GM23338 (cell line): ENCODE results near the gene MSRB1. TPM values are rescaled to one million over a fixed set of nuclear protein-coding genes. Genes with fewer than 3 reads are reported as not detected.

Source experiments
- ATAC-seq: fragments of 200-7000 bp; cut with Tn5 transposase; 3 replicates; pipeline ENCODE4 v1.9.1; 2020
- DNase-seq: peaks from one replicate; pipeline ENCODE4 v3.0.0-alpha.2; 2015; ENCODE audit warnings: low spot score
- H2AFZ ChIP-seq: fragments of 200-600 bp; sonication (generic); 2 replicates; pipeline ENCODE4 v1.8.0; 2016; ENCODE audit warnings: antibody characterized with exemption, mild to moderate bottlenecking, moderate library complexity
- H3F3A ChIP-seq: fragments of 200-600 bp; sonication (generic); replicated peaks from 2 replicates; pipeline ENCODE4 v1.8.0; 2017; ENCODE audit warnings: antibody characterized with exemption, mixed run types, low read depth
- H3K27ac ChIP-seq: fragments of 200-600 bp; sonication (generic); 2 replicates; pipeline ENCODE4 v1.6.1; 2016; ENCODE audit warnings: low read depth
- H3K27me3 ChIP-seq: fragments of 200-600 bp; sonication (generic); 2 replicates; pipeline ENCODE4 v1.8.0; 2016; ENCODE audit warnings: mild to moderate bottlenecking, mixed run types, moderate library complexity; ENCODE audit not compliant: insufficient read depth
- H3K36me3 ChIP-seq: fragments of 200-600 bp; sonication (generic); 2 replicates; pipeline ENCODE4 v1.8.0; 2016; ENCODE audit warnings: mild to moderate bottlenecking; ENCODE audit not compliant: insufficient read depth
- H3K4me1 ChIP-seq: fragments of 200-600 bp; sonication (generic); 2 replicates; pipeline ENCODE4 v1.8.0; 2016; ENCODE audit warnings: mild to moderate bottlenecking, moderate library complexity; ENCODE audit not compliant: insufficient read depth
- H3K4me2 ChIP-seq: fragments of 200-600 bp; sonication (generic); 2 replicates; pipeline ENCODE4 v1.7.1; 2017; ENCODE audit warnings: mixed run types
- H3K4me3 ChIP-seq: fragments of 200-600 bp; sonication (generic); 2 replicates; pipeline ENCODE4 v1.6.1; 2016; ENCODE audit warnings: mixed run types
- H3K79me2 ChIP-seq: fragments of 200-600 bp; sonication (generic); replicated peaks from 2 replicates; pipeline ENCODE4 v1.8.0; 2017; ENCODE audit warnings: mild to moderate bottlenecking; ENCODE audit not compliant: insufficient read depth
- H3K9me2 ChIP-seq: fragments of 200-600 bp; sonication (generic); 2 replicates; pipeline ENCODE4 v1.8.0; 2017; ENCODE audit not compliant: insufficient read depth
- H4K20me1 ChIP-seq: fragments of 200-600 bp; sonication (generic); replicated peaks from 2 replicates; pipeline ENCODE4 v1.8.0; 2017; ENCODE audit warnings: mild to moderate bottlenecking; ENCODE audit not compliant: insufficient read depth
- H3K27ac Mint-ChIP-seq: 2 replicates; pipeline ENCODE4 v1.8.0; 2020; ENCODE audit warnings: inconsistent platforms, mild to moderate bottlenecking, moderate library complexity, mixed read lengths
- H3K27me3 Mint-ChIP-seq: 3 replicates; pipeline ENCODE4 v1.8.0; 2022; ENCODE audit warnings: low read depth, mild to moderate bottlenecking, moderate library complexity, mixed read lengths, inconsistent platforms; ENCODE audit not compliant: insufficient read depth, poor library complexity
- H3K36me3 Mint-ChIP-seq: 3 replicates; pipeline ENCODE4 v1.8.0; 2021; ENCODE audit warnings: low read depth, mild to moderate bottlenecking, inconsistent platforms, moderate library complexity, mixed read lengths
- H3K4me1 Mint-ChIP-seq: 3 replicates; pipeline ENCODE4 v1.8.0; 2020; ENCODE audit warnings: mild to moderate bottlenecking, inconsistent platforms, mixed read lengths
- H3K4me3 Mint-ChIP-seq: 3 replicates; pipeline ENCODE4 v1.8.0; 2021; ENCODE audit warnings: moderate library complexity, mild to moderate bottlenecking, inconsistent platforms, mixed read lengths
- H3K9me3 Mint-ChIP-seq: 3 replicates; pipeline ENCODE4 v1.8.0; 2020; ENCODE audit warnings: moderate library complexity, mild to moderate bottlenecking, inconsistent platforms, mixed read lengths
- CREB1 ChIP-seq: fragments of 250-450 bp; sonication (Bioruptor Pico); IDR thresholded peaks from 2 replicates; pipeline ENCODE4 v1.5.0; 2020; ENCODE audit warnings: low read depth, mild to moderate bottlenecking, moderate library complexity
- CTCF ChIP-seq, 2 experiments: fragments of 200-600 bp in 1 of 2; sonication (generic) in 1 of 2; conservative IDR thresholded peaks; 2 replicates each; pipeline versions ENCODE4 v1.5.1 to v1.6.1; 2016 to 2017; ENCODE audit warnings: antibody characterized with exemption in 2 of 2, low read depth in 2 of 2, mild to moderate bottlenecking in 2 of 2, moderate library complexity in 1 of 2
- EZH2 ChIP-seq: fragments of 200-600 bp; sonication (generic); IDR thresholded peaks from one replicate; pipeline ENCODE4 v1.8.0; 2017; ENCODE audit warnings: antibody characterized with exemption, mild to moderate bottlenecking, low read depth; ENCODE audit not compliant: unreplicated experiment
- EZH2phosphoT487 ChIP-seq: fragments of 200-600 bp; sonication (generic); IDR thresholded peaks from one replicate; pipeline ENCODE4 v1.8.1; 2018; ENCODE audit warnings: antibody characterized with exemption; ENCODE audit not compliant: unreplicated experiment
- JUNB ChIP-seq: IDR thresholded peaks from one replicate; pipeline ENCODE4 v1.6.1; 2016; ENCODE audit warnings: antibody characterized with exemption; ENCODE audit not compliant: unreplicated experiment
- NANOG ChIP-seq: IDR thresholded peaks from 2 replicates; pipeline ENCODE4 v1.6.1; 2016; ENCODE audit warnings: antibody characterized with exemption, borderline replicate concordance
- POLR2AphosphoS5 ChIP-seq: IDR thresholded peaks from 2 replicates; pipeline ENCODE4 v1.6.1; 2016; ENCODE audit warnings: antibody characterized with exemption, low read depth
- STAT1 ChIP-seq: IDR thresholded peaks from one replicate; pipeline ENCODE4 v1.6.1; 2016; ENCODE audit warnings: antibody characterized with exemption; ENCODE audit not compliant: unreplicated experiment
- ZNF114 ChIP-seq: fragments of 250-450 bp; sonication (Bioruptor Pico); IDR thresholded peaks from 2 replicates; pipeline ENCODE4 v1.5.0; 2020; ENCODE audit warnings: mild to moderate bottlenecking, moderate library complexity
- ZNF331 ChIP-seq: fragments of 250-450 bp; sonication (Bioruptor Pico); IDR thresholded peaks from 2 replicates; pipeline ENCODE4 v1.5.0; 2020; ENCODE audit warnings: low read depth, mild to moderate bottlenecking, moderate library complexity
- polyA plus RNA-seq: library from polyadenylated mRNA; unstranded; fragments of >200 nt; fragmentation: Nextera tagmentation; extraction: Ambion mirVana; gene quantifications from 2 replicates; pipeline ENCODE4 v1.2.1, GENCODE V29; 2016
- total RNA-seq: library from RNA; depleted of rRNA; stranded (reverse); fragments of >200 nt; shearing (Covaris generic); gene quantifications from 2 replicates; pipeline ENCODE4 v1.2.3, GENCODE V29; 2014
- TF ChIP-seq, protein P1 (sequence below): IDR thresholded peaks from 2 replicates; pipeline ENCODE4 v1.6.1; 2016; ENCODE audit warnings: antibody characterized with exemption
- TF ChIP-seq, protein P2 (sequence below): IDR thresholded peaks from one replicate; pipeline ENCODE4 v1.6.1; 2018; ENCODE audit warnings: antibody characterized with exemption; ENCODE audit not compliant: unreplicated experiment

MSRB1 gene
- total and polyA plus RNA-seq, 2 experiments from 2014 or later = 30.4 to 31.3 TPM

DNA sequence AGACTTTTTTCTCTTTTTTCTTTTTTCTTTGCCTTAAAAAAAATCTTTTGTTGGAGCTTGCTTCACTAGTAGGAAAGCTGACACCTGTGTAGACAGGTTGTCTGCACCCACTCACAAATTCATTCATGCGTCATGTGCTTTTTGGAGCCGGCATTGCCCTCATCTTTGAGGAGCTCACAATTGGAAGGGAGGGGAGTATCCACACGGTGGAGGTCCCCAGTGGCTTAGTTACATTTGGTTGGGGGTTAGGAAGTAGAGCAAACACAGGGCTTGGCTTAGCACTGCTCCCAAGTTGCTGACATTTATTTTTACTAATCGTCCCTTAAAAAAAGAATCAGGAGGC lies 52.3 kb downstream of the MSRB1 start (continued):
- no peak for TF ChIP-seq JUNB
- no peak for TF ChIP-seq CTCF (conservative IDR thresholded peaks at IDR 0.05; ENCODE audit: low read depth in 2 of 2)
- no peak for TF ChIP-seq EZH2phosphoT487
- TF ChIP-seq, protein P1, sequence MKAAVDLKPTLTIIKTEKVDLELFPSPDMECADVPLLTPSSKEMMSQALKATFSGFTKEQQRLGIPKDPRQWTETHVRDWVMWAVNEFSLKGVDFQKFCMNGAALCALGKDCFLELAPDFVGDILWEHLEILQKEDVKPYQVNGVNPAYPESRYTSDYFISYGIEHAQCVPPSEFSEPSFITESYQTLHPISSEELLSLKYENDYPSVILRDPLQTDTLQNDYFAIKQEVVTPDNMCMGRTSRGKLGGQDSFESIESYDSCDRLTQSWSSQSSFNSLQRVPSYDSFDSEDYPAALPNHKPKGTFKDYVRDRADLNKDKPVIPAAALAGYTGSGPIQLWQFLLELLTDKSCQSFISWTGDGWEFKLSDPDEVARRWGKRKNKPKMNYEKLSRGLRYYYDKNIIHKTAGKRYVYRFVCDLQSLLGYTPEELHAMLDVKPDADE = no peak
- no peak for TF ChIP-seq NANOG
- TF ChIP-seq POLR2AphosphoS5 = no peak
- TF ChIP-seq ZNF114 (CRISPR knock-in tag) = no peak
- TF ChIP-seq ZNF331 (CRISPR knock-in tag) = no peak
- TF ChIP-seq CREB1 (CRISPR knock-in tag) = no peak

- no peaks in the 10 kb centered on the region for H3K27me3 ChIP-seq
- H4K20me1 ChIP-seq = no peaks in the 10 kb centered on the region
- ATAC-seq (no peak), DNase-seq (no peak)
- H3K79me2 ChIP-seq = no peaks in the 10 kb centered on the region
- Mint-ChIP-seq H3K36me3 (no peaks in the 10 kb centered on the region), H3K9me3 (no peaks in the 10 kb centered on the region), H3K27ac (no peak overlapping the region), H3K4me3 (no peak overlapping the region), H3K27me3 (peaks cover 4% of the 10 kb centered on the region), H3K4me1 (peaks cover 4% of the 10 kb centered on the region; the same call in 2 of the 3 replicates)
- no peak overlapping the region for H3K4me2 ChIP-seq
- H3F3A ChIP-seq = no peaks in the 10 kb centered on the region
- H3K9me2 ChIP-seq = no peaks in the 10 kb centered on the region
- H2AFZ ChIP-seq = no peak overlapping the region; the same call in 1 of the 2 replicates
- H3K36me3 ChIP-seq = no peaks in the 10 kb centered on the region
- H3K4me3 ChIP-seq = no peak overlapping the region
- peaks cover 4% of the 10 kb centered on the region; the same call in 1 of the 2 replicates for H3K4me1 ChIP-seq
- no peak overlapping the region for H3K27ac ChIP-seq
- TF ChIP-seq STAT1 = no peak
- TF ChIP-seq ZNF114 (CRISPR knock-in tag) = no peak
- no peak for TF ChIP-seq EZH2phosphoT487
- no peak for TF ChIP-seq CTCF (conservative IDR thresholded peaks at IDR 0.05; ENCODE audit: low read depth in 2 of 2)
- TF ChIP-seq, protein P1 = no peak
- TF ChIP-seq ZNF331 (CRISPR knock-in tag) = no peak
- TF ChIP-seq POLR2AphosphoS5 = no peak
- TF ChIP-seq, protein P2, sequence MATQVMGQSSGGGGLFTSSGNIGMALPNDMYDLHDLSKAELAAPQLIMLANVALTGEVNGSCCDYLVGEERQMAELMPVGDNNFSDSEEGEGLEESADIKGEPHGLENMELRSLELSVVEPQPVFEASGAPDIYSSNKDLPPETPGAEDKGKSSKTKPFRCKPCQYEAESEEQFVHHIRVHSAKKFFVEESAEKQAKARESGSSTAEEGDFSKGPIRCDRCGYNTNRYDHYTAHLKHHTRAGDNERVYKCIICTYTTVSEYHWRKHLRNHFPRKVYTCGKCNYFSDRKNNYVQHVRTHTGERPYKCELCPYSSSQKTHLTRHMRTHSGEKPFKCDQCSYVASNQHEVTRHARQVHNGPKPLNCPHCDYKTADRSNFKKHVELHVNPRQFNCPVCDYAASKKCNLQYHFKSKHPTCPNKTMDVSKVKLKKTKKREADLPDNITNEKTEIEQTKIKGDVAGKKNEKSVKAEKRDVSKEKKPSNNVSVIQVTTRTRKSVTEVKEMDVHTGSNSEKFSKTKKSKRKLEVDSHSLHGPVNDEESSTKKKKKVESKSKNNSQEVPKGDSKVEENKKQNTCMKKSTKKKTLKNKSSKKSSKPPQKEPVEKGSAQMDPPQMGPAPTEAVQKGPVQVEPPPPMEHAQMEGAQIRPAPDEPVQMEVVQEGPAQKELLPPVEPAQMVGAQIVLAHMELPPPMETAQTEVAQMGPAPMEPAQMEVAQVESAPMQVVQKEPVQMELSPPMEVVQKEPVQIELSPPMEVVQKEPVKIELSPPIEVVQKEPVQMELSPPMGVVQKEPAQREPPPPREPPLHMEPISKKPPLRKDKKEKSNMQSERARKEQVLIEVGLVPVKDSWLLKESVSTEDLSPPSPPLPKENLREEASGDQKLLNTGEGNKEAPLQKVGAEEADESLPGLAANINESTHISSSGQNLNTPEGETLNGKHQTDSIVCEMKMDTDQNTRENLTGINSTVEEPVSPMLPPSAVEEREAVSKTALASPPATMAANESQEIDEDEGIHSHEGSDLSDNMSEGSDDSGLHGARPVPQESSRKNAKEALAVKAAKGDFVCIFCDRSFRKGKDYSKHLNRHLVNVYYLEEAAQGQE = no peak
- no peak for TF ChIP-seq EZH2
These were observed 52.8 kb downstream of the MSRB1 start for GRCh38 chr16:1890024-1890707.
